ENCODE data around the gene CSNK2A3. TPM values are rescaled to one million over a fixed set of nuclear protein-coding genes. Genes with fewer than 3 reads are reported as not detected.
"Not testable (repeated sequence)": the region's sequence is repeated elsewhere in the genome, so short reads cannot be mapped to it uniquely, and the experiment has no call there.

Gene CSNK2A3
- 1.4 to 2.6 TPM (median 1.8 TPM) in 3 replicates for polyA plus RNA-seq
- 0.41 TPM for polyA plus RNA-seq (2011; ENCODE audit: low read depth)
- 2.7 and 5.4 TPM in 2 replicates for polyA plus RNA-seq (2011; cell fraction: cytosol; rRNA removed)
- polyA plus RNA-seq (2011; cell fraction: nucleus; rRNA removed) = 2.4 and 2.8 TPM in 2 replicates
- polyA plus RNA-seq (2012; ENCODE audit: low replicate concordance) = 2.2 and 6.7 TPM in 2 replicates
- polyA minus RNA-seq = 0.39 to 7.1 TPM (median 3.6 TPM) in 3 replicates
- polyA minus RNA-seq (2011; cell fraction: cytosol; rRNA and poly(A)+ RNA removed) = not detected
- 5.7 and 6.2 TPM in 2 replicates for polyA minus RNA-seq (2011; cell fraction: nucleus; rRNA and poly(A)+ RNA removed)

GRCh38 chr11:11352878-11353277 lies at the start of gene CSNK2A3:
CSNK2A3 (minus strand) TSS chr11:11353250; CDS start chr11:11353119, 131 bp downstream.
- H3K36me3 ChIP-seq (ENCODE audit: control insufficient read depth in 2 of 2, extremely low read depth in 1 of 2, insufficient read depth in 2 of 2, low read length in 2 of 2); H3K4me2 ChIP-seq (ENCODE audit: control insufficient read depth, extremely low read depth, insufficient read depth, low read depth, low read length); dilution Hi-C loops (cut with MboI; ENCODE audit: extremely low pct_ligation_motif_present, low sequenced_read_pairs); H3K27me3 ChIP-seq (ENCODE audit: control insufficient read depth, extremely low read depth, insufficient read depth, low read length); H3K9ac ChIP-seq (ENCODE audit: control insufficient read depth, extremely low read depth, insufficient read depth, low read length); H3K27ac ChIP-seq (ENCODE audit: control insufficient read depth, insufficient read depth, low read length); H4K20me1 ChIP-seq (ENCODE audit: control insufficient read depth, extremely low read depth, insufficient read depth, low read length); H3K4me3 ChIP-seq (ENCODE audit: control insufficient read depth in 2 of 3, extremely low read depth in 1 of 3, insufficient read depth in 2 of 3, low read depth in 1 of 3, low read length in 3 of 3); H3K9me3 ChIP-seq (ENCODE audit: control insufficient read depth, low read depth, low read length); H3K9me1 ChIP-seq (ENCODE audit: control insufficient read depth, extremely low read depth, insufficient read depth, low read length); DNase-seq (ENCODE audit: low read depth, low spot score); FAIRE-seq; H3K79me2 ChIP-seq (ENCODE audit: control insufficient read depth, insufficient read depth, low read length); H2AFZ ChIP-seq (ENCODE audit: control insufficient read depth, low read length); H3K4me1 ChIP-seq (ENCODE audit: control insufficient read depth, extremely low read depth, insufficient read depth, low read length): not testable (repeated sequence)

DNA sequence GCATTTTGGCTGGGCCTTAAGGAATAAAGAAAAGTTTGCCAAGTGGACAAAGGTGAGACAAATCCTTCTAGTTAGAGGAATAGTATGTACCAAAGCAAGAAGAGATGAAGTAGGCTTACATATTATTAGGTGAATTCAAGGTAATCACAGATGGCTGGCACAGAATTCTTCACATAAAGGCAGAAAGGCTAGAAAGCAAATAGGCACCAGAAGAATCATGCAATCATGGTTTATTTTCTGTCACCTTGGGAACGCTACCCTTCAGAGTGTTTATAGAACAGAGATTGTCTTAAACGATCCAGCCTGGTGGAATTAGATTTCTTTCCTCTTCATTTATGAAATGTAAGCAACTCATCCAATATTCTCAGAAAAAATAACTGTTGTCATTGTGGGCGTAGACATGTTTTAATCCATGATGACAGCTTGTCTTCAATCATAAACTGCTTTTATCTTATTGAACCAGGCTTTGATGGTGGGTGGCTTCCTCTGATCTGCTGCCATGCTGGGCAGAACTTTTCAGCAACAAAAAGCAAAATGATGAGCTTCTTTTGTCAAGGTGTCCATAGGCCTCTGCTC lies 49.0 kb upstream of the CSNK2A3 start:
- no peaks in the 10 kb centered on the region for H3K9me3 ChIP-seq (ENCODE audit: control insufficient read depth, low read depth, low read length)
- no peak overlapping the region for H3K9ac ChIP-seq (ENCODE audit: control insufficient read depth, extremely low read depth, insufficient read depth, low read length)
- H3K4me1 ChIP-seq (ENCODE audit: control insufficient read depth, extremely low read depth, insufficient read depth, low read length) = peaks cover 20% of the 10 kb centered on the region
- no peaks in the 10 kb centered on the region for H3K27me3 ChIP-seq (ENCODE audit: control insufficient read depth, extremely low read depth, insufficient read depth, low read length)
- H3K4me3 ChIP-seq (ENCODE audit: control insufficient read depth in 2 of 3, extremely low read depth in 1 of 3, insufficient read depth in 2 of 3, low read depth in 1 of 3, low read length in 3 of 3) = no peak overlapping the region
- no peaks in the 10 kb centered on the region for H3K9me1 ChIP-seq (ENCODE audit: control insufficient read depth, extremely low read depth, insufficient read depth, low read length)
- no peaks in the 10 kb centered on the region for H4K20me1 ChIP-seq (ENCODE audit: control insufficient read depth, extremely low read depth, insufficient read depth, low read length)
- dilution Hi-C loops (cut with MboI; ENCODE audit: extremely low pct_ligation_motif_present, low sequenced_read_pairs) = no loop called here
- FAIRE-seq (no peak), DNase-seq (ENCODE audit: low read depth, low spot score) (no peak)
- TF ChIP-seq EZH2 (IDR thresholded peaks at IDR 0.05; ENCODE audit: low read length) = no peak
- TF ChIP-seq, protein P1, sequence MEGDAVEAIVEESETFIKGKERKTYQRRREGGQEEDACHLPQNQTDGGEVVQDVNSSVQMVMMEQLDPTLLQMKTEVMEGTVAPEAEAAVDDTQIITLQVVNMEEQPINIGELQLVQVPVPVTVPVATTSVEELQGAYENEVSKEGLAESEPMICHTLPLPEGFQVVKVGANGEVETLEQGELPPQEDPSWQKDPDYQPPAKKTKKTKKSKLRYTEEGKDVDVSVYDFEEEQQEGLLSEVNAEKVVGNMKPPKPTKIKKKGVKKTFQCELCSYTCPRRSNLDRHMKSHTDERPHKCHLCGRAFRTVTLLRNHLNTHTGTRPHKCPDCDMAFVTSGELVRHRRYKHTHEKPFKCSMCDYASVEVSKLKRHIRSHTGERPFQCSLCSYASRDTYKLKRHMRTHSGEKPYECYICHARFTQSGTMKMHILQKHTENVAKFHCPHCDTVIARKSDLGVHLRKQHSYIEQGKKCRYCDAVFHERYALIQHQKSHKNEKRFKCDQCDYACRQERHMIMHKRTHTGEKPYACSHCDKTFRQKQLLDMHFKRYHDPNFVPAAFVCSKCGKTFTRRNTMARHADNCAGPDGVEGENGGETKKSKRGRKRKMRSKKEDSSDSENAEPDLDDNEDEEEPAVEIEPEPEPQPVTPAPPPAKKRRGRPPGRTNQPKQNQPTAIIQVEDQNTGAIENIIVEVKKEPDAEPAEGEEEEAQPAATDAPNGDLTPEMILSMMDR (optimal IDR thresholded peaks at IDR 0.05 in 1 of 3, IDR thresholded peaks at IDR 0.05 in 1 of 3, conservative IDR thresholded peaks at IDR 0.05 in 1 of 3; ENCODE audit: extremely low read depth in 1 of 3, insufficient read depth in 2 of 3, low read length in 3 of 3) = no peak
- H3K79me2 ChIP-seq (ENCODE audit: control insufficient read depth, insufficient read depth, low read length) = no peaks in the 10 kb centered on the region
- peaks cover 0 to 4% of the 10 kb centered on the region in 2 experiments for H3K36me3 ChIP-seq (ENCODE audit: control insufficient read depth in 2 of 2, extremely low read depth in 1 of 2, insufficient read depth in 2 of 2, low read length in 2 of 2)
- no peak overlapping the region for H3K27ac ChIP-seq (ENCODE audit: control insufficient read depth, insufficient read depth, low read length)
- no peak overlapping the region for H3K4me2 ChIP-seq (ENCODE audit: control insufficient read depth, extremely low read depth, insufficient read depth, low read depth, low read length)
- no peak overlapping the region for H2AFZ ChIP-seq (ENCODE audit: control insufficient read depth, low read length)

All from keratinocyte (primary cell).